BJ (cell line): ENCODE results near the gene GCSH. TPM values are rescaled to one million over a fixed set of nuclear protein-coding genes. Genes with fewer than 3 reads are reported as not detected.

Source experiments
- CTCF ChIA-PET: fragments of 350-600 bp; formaldehyde crosslinking; extraction: SDS; loops from one replicate; lab custom pipeline; 2021; ENCODE audit warnings: antibody characterized with exemption, inconsistent platforms; lab: Yijun Ruan, JAX
- POLR2A ChIA-PET: fragments of 300-600 bp; sonication (Branson Sonifier 250); formaldehyde crosslinking; extraction: SDS; loops from one replicate; lab custom pipeline; 2021; ENCODE audit warnings: antibody characterized with exemption; lab: Charles Lee
- DNase-seq: peaks from one replicate; pipeline ENCODE4 v3.0.0-alpha.2; 2011; ENCODE audit warnings: low read depth
- H3K27me3 ChIP-seq: 2 replicates; pipeline ENCODE4 v1.6.0; 2011; ENCODE audit warnings: low read length; ENCODE audit not compliant: control insufficient read depth, insufficient read depth
- H3K36me3 ChIP-seq: 2 replicates; pipeline ENCODE4 v1.5.1; 2011; ENCODE audit warnings: low read length; ENCODE audit not compliant: control insufficient read depth, insufficient read depth
- H3K4me3 ChIP-seq: 2 replicates; pipeline ENCODE4 v1.5.1; 2011; ENCODE audit warnings: low read depth, mild to moderate bottlenecking, control low read depth, low read length
- CTCF ChIP-seq: IDR thresholded peaks from 2 replicates; pipeline ENCODE4 v1.5.1; 2011; ENCODE audit warnings: low read depth, mild to moderate bottlenecking, control low read depth, inconsistent platforms, low read length, moderate library complexity; ENCODE audit not compliant: insufficient read depth
- polyA plus RNA-seq: library from polyadenylated mRNA; depleted of rRNA; stranded (reverse); fragments of >200 nt; gene quantifications from 2 replicates; pipeline ENCODE4 v1.2.3, GENCODE V29; 2011

GCSH gene
- polyA plus RNA-seq, 1 experiment = 6.2 TPM

GRCh38 chr16:81138831-81139557, 42.8 kb upstream of the GCSH start:
- no peak for DNase-seq
- H3K36me3 ChIP-seq = no peaks in the 10 kb centered on the region
- ChIA-PET POLR2A (no interaction called here), CTCF (interaction anchor here (0.6 kb wide), 1 partner anchor 65 kb away, joined by 3 read pairs; no protein-coding TSS in a partner anchor)
- TF ChIP-seq CTCF = no peak
- no peak overlapping the region for H3K4me3 ChIP-seq
- no peaks in the 10 kb centered on the region; the same call in 1 of the 2 replicates for H3K27me3 ChIP-seq

GRCh38 chr16:81137754-81138153, 41.6 kb upstream of the GCSH start:
- POLR2A ChIA-PET = interaction anchor here (0.6 kb wide), 1 partner anchor 61 kb away, joined by 6 read pairs; the partner anchor contains the start of gene C16orf46
- no peak for DNase-seq
- Histone ChIP-seq H3K4me3 (no peak overlapping the region), H3K36me3 (no peaks in the 10 kb centered on the region), H3K27me3 (no peaks in the 10 kb centered on the region)
- CTCF ChIA-PET = interaction anchor here (0.7 to 1.3 kb wide), 2 partner anchors 102 to 372 kb away, joined by 3 to 4 read pairs; partner anchors contain the start of gene ATMIN
- no peak for TF ChIP-seq CTCF

GRCh38 chr16:81136390-81137335, 40.5 kb upstream of the GCSH start:
- CTCF ChIA-PET = interaction anchor here (1.3 kb wide), 1 partner anchor 101 kb away, joined by 4 read pairs; the partner anchor contains the start of gene ATMIN
- no peak overlapping the region for H3K4me3 ChIP-seq

GRCh38 chr16:81130126-81130525, 33.9 kb upstream of the GCSH start:
- POLR2A ChIA-PET = no interaction called here
- no peak for TF ChIP-seq CTCF
- CTCF ChIA-PET = no interaction called here
- no peak overlapping the region for H3K4me3 ChIP-seq
- no peak for DNase-seq
- H3K27me3 ChIP-seq = no peaks in the 10 kb centered on the region
- H3K36me3 ChIP-seq = no peaks in the 10 kb centered on the region

More at GRCh38 chr16:81136390-81137335, 40.5 kb upstream of the GCSH start:
- DNase-seq = no peak
- POLR2A ChIA-PET = no interaction called here
- Histone ChIP-seq H3K36me3 (no peaks in the 10 kb centered on the region), H3K27me3 (no peaks in the 10 kb centered on the region)
- TF ChIP-seq CTCF = no peak
